Sigmoid colon (tissue), 4 donors: ENCODE measurements around the gene ARHGAP27.

Source experiments
- EP300 ChIP-seq, 4 donors: sonication (generic); formaldehyde crosslinking; IDR thresholded peaks; one replicate each; pipeline ENCODE4 v1.6.1; 2017; ENCODE audit warnings: antibody characterized with exemption in 4 of 4
- POLR2A ChIP-seq, 2 donors: fragments of 450-650 bp; IDR thresholded peaks; one replicate each; pipeline ENCODE4 v1.6.1; 2016; ENCODE audit warnings: antibody characterized with exemption in 2 of 2, mild to moderate bottlenecking in 2 of 2, moderate library complexity in 2 of 2
- POLR2AphosphoS5 ChIP-seq, 4 donors: sonication (generic); formaldehyde crosslinking; IDR thresholded peaks; one replicate each; pipeline ENCODE4 v1.6.1; 2017; ENCODE audit warnings: antibody characterized with exemption in 4 of 4
- TF ChIP-seq, protein P1 (sequence below), 4 experiments: fragments of 450-650 bp in 3 of 4; fragments of 200-600 bp in 1 of 4; IDR thresholded peaks; one replicate each; pipeline ENCODE4 v1.5.1; 2016 to 2019; ENCODE audit warnings: antibody characterized with exemption in 4 of 4, mild to moderate bottlenecking in 3 of 4, moderate library complexity in 2 of 4

DNA sequence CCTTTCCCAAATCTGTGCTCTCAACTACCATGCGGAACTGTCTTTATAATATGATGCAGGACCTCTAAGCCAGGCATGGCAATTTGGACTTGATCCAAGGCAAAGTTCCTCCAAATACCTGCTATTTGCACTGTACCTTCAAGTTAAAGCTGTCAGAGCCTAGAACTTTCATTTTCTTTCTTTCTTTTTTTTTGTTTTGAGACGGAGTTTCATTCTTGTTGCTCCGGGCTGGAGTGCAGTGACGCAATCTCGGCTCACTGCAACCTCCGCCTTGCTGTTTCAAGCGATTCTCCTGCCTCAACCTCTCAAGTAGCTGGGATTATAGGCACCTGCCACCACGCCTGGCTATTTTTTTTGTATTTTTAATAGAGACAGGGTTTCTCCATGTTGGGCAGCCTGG is 51.7 kb downstream of the ARHGAP27 start:
- TF ChIP-seq, protein P1, sequence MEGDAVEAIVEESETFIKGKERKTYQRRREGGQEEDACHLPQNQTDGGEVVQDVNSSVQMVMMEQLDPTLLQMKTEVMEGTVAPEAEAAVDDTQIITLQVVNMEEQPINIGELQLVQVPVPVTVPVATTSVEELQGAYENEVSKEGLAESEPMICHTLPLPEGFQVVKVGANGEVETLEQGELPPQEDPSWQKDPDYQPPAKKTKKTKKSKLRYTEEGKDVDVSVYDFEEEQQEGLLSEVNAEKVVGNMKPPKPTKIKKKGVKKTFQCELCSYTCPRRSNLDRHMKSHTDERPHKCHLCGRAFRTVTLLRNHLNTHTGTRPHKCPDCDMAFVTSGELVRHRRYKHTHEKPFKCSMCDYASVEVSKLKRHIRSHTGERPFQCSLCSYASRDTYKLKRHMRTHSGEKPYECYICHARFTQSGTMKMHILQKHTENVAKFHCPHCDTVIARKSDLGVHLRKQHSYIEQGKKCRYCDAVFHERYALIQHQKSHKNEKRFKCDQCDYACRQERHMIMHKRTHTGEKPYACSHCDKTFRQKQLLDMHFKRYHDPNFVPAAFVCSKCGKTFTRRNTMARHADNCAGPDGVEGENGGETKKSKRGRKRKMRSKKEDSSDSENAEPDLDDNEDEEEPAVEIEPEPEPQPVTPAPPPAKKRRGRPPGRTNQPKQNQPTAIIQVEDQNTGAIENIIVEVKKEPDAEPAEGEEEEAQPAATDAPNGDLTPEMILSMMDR (IDR thresholded peaks at IDR 0.05): no peak
- TF ChIP-seq POLR2A (IDR thresholded peaks at IDR 0.05) (no peak), POLR2AphosphoS5 (IDR thresholded peaks at IDR 0.05) (no peak), EP300 (IDR thresholded peaks at IDR 0.05) (no peak)
